ENCODE data around the gene KCNK7. TPM values are rescaled to one million over a fixed set of nuclear protein-coding genes. Genes with fewer than 3 reads are reported as not detected.

Gene KCNK7
- total RNA-seq, 4 donors from 2014 or later: 1.2 TPM; not detected in 3

GRCh38 chr11:65617990-65618751 lies 22.6 kb upstream of the KCNK7 start:
- H3K27ac ChIP-seq: no peak overlapping the region
- no peak for TF ChIP-seq CTCF (IDR thresholded peaks at IDR 0.05)
- TF ChIP-seq POLR2A (IDR thresholded peaks at IDR 0.05): no peak
- no peak overlapping the region for H3K4me3 ChIP-seq (replicated peaks in 1 of 3)
- no peak for DNase-seq
- peaks cover 16 to 17% of the 10 kb centered on the region in 2 donors for H3K4me1 ChIP-seq
- no peaks in the 10 kb centered on the region for H3K27me3 ChIP-seq
- H3K9me3 ChIP-seq: no peaks in the 10 kb centered on the region
- peaks cover 36 to 51% of the 10 kb centered on the region in 2 donors for H3K36me3 ChIP-seq
- WGBS, 2 donors: 79 to 85% methylated on average over 26 to 30 of the region's 33 CpGs
- intact Hi-C loops (cut with DNase I): loop anchor here (5.0 kb wide), 2 partner anchors 34 to 691 kb away; no protein-coding TSS in a partner anchor

GRCh38 chr11:65617136-65617850 lies 21.7 kb upstream of the KCNK7 start:
- TF ChIP-seq CTCF (IDR thresholded peaks at IDR 0.05): no peak
- no peak for TF ChIP-seq POLR2A (IDR thresholded peaks at IDR 0.05)
- intact Hi-C loops (cut with DNase I): loop anchor here (5.0 kb wide), 2 partner anchors 35 to 690 kb away; no protein-coding TSS in a partner anchor
- no peak for DNase-seq
- peaks cover 23 to 26% of the 10 kb centered on the region in 2 donors for H3K4me1 ChIP-seq
- no peaks in the 10 kb centered on the region for H3K9me3 ChIP-seq
- peaks cover 34 to 45% of the 10 kb centered on the region in 2 donors for H3K36me3 ChIP-seq
- no peak overlapping the region for H3K27ac ChIP-seq
- no peak overlapping the region for H3K4me3 ChIP-seq (replicated peaks in 1 of 3)
- WGBS, 2 donors: 92 to 94% methylated on average over 16 to 17 of the region's 17 CpGs
- H3K27me3 ChIP-seq: no peaks in the 10 kb centered on the region

GRCh38 chr11:65616575-65617001 lies 21.0 kb upstream of the KCNK7 start:
- Histone ChIP-seq H3K27ac (no peak overlapping the region), H3K4me1 (peaks cover 30% of the 10 kb centered on the region in 2 donors), H3K4me3 (replicated peaks in 1 of 3) (peak overlapping the region in 2 of 3 donors; percentile 57 to 95), H3K9me3 (no peaks in the 10 kb centered on the region), H3K36me3 (peaks cover 34 to 43% of the 10 kb centered on the region in 2 donors), H3K27me3 (no peaks in the 10 kb centered on the region)
- DNase-seq: no peak
- 67 to 68% methylated on average over 10 of the region's 10 CpGs for WGBS, 2 donors
- TF ChIP-seq CTCF (IDR thresholded peaks at IDR 0.05) (no peak), POLR2A (IDR thresholded peaks at IDR 0.05) (no peak)
- intact Hi-C loops (cut with DNase I): loop anchor here (5.0 kb wide), 2 partner anchors 36 to 689 kb away; no protein-coding TSS in a partner anchor

GRCh38 chr11:65615950-65616574 lies 20.5 kb upstream of the KCNK7 start:
- 1 to 3% methylated on average over 10 to 16 of the region's 50 CpGs for WGBS, 2 donors
- Histone ChIP-seq H3K27ac (peak overlapping the region in 2 of 3 donors; percentile 50 to 72), H3K4me1 (peaks cover 30 to 34% of the 10 kb centered on the region in 2 donors), H3K4me3 (replicated peaks in 1 of 3) (peak overlapping the region; percentile 23 to 95 (median 57)), H3K27me3 (no peaks in the 10 kb centered on the region), H3K36me3 (peaks cover 34 to 38% of the 10 kb centered on the region in 2 donors), H3K9me3 (no peaks in the 10 kb centered on the region)
- TF ChIP-seq POLR2A (IDR thresholded peaks at IDR 0.05) (no peak), CTCF (IDR thresholded peaks at IDR 0.05) (no peak)
- intact Hi-C loops (cut with DNase I): loop anchor here (5.0 kb wide), 2 partner anchors 36 to 689 kb away; no protein-coding TSS in a partner anchor
- DNase-seq: peak in 1 of 2 donors; percentile 27

Data from thyroid gland (tissue), 4 donors.